Measurements from ENCODE around the gene ADAM23. TPM values are rescaled to one million over a fixed set of nuclear protein-coding genes. Genes with fewer than 3 reads are reported as not detected.

Gene ADAM23
- total and polyA plus RNA-seq, 9 donors: 0.83 to 18.8 (median 4.1) TPM

- Histone ChIP-seq H3K36me3 (no peaks in the 10 kb centered on the region), H3K4me1 (ENCODE audit: insufficient read depth) (no peaks in the 10 kb centered on the region), H3K4me3 (no peak overlapping the region), H3K27me3 (no peaks in the 10 kb centered on the region), H3K27ac (no peak overlapping the region), H3K9me3 (no peaks in the 10 kb centered on the region)
- 91 to 92% (median 91%) methylated on average over 5 of the region's 5 CpGs for WGBS, 3 donors
- DNase-seq: no peak
- TF ChIP-seq CTCF (IDR thresholded peaks at IDR 0.05): no peak
- no peak for TF ChIP-seq POLR2A (IDR thresholded peaks at IDR 0.05)
- TF ChIP-seq EP300 (IDR thresholded peaks at IDR 0.05): no peak
- intact Hi-C loops (cut with DNase I): no loop called here
Measured at GRCh38 chr2:206548383-206548782, 105.1 kb downstream of the ADAM23 start.

DNA sequence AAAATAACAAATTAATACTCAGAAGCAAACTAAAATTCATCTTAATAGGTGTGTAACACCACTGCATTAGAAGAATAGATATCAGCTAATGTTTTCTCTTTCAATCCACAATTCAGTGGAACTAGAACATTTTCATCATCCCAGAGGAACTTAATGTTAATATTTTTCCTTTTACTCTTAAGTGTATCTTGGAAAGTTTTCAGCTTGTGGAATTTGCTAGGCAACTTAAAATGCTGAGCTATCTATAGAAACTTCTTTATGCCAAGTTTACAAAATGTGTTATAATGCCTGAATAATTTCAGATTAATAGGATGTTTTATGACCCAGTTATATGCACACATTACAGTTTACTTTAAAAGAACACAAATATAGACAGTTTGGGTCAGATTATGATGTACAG is 112.4 kb downstream of the ADAM23 start:
- Histone ChIP-seq H3K27me3 (no peaks in the 10 kb centered on the region), H3K4me3 (no peak overlapping the region), H3K4me1 (ENCODE audit: insufficient read depth) (no peaks in the 10 kb centered on the region), H3K9me3 (no peaks in the 10 kb centered on the region), H3K27ac (no peak overlapping the region), H3K36me3 (no peaks in the 10 kb centered on the region)
- intact Hi-C loops (cut with DNase I): no loop called here
- TF ChIP-seq EP300 (IDR thresholded peaks at IDR 0.05): no peak
- TF ChIP-seq POLR2A (IDR thresholded peaks at IDR 0.05): no peak
- TF ChIP-seq CTCF (IDR thresholded peaks at IDR 0.05): no peak
- no peak for DNase-seq

- H3K27me3 ChIP-seq: no peaks in the 10 kb centered on the region
- H3K4me1 ChIP-seq (ENCODE audit: insufficient read depth): no peaks in the 10 kb centered on the region
- H3K4me3 ChIP-seq: no peak overlapping the region
- WGBS, 3 donors: 53 to 69% (median 55%) methylated on average over 5 of the region's 5 CpGs
- no peak for DNase-seq
- H3K9me3 ChIP-seq: no peaks in the 10 kb centered on the region
- intact Hi-C loops (cut with DNase I): no loop called here
- TF ChIP-seq CTCF (IDR thresholded peaks at IDR 0.05) (no peak), EP300 (IDR thresholded peaks at IDR 0.05) (no peak)
- H3K36me3 ChIP-seq: no peaks in the 10 kb centered on the region
- no peak overlapping the region for H3K27ac ChIP-seq
Measured at GRCh38 chr2:206556357-206556949, 113.1 kb downstream of the ADAM23 start.

DNA sequence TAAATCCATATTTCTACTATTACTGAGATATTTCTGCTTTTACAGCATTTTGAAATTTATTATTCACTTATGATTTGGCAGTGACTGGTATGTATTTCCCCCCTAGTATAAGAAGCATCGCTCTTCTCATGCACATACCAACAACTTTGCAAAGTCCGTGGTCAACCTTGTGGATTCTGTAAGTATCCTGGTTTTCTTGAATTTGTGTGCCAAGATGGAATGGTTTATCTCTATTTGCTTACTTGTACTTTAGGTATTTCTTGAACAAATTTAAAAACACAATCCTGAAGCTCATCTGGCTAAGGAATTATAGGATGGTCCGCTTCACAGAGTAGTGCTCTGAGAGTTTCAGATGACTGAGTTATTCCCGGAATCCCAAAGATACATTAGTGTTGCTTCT is 114.0 kb downstream of the ADAM23 start:
- no peak overlapping the region for H3K27ac ChIP-seq
- H3K4me1 ChIP-seq (ENCODE audit: insufficient read depth): no peaks in the 10 kb centered on the region
- 93 to 96% (median 94%) methylated on average over 4 of the region's 4 CpGs for WGBS, 3 donors
- no peaks in the 10 kb centered on the region for H3K27me3 ChIP-seq
- intact Hi-C loops (cut with DNase I): no loop called here
- TF ChIP-seq POLR2A (IDR thresholded peaks at IDR 0.05) (no peak), CTCF (IDR thresholded peaks at IDR 0.05) (no peak), EP300 (IDR thresholded peaks at IDR 0.05) (no peak)
- no peak overlapping the region for H3K4me3 ChIP-seq
- H3K36me3 ChIP-seq: no peaks in the 10 kb centered on the region
- no peak for DNase-seq
- no peaks in the 10 kb centered on the region for H3K9me3 ChIP-seq

Measured in ovary (tissue), 9 donors.